ENCODE data around the gene BEST1. TPM values are rescaled to one million over a fixed set of nuclear protein-coding genes. Genes with fewer than 3 reads are reported as not detected.

BEST1 gene
- total RNA-seq (2021): 0.17 to 0.32 TPM (median 0.21 TPM) in 3 replicates
- Bru-seq, nascent RNA: percentile 17 among the genes with signal in this experiment
- long read RNA-seq, experiment 1: 0 reads
- long read RNA-seq, experiment 2, partial matches to known transcripts: 0 of 1 reads
- long read RNA-seq, experiment 2, other reads (novel, unspliced or antisense): 1 of 1 reads
- long read RNA-seq, experiment 3: 0 reads

DNA sequence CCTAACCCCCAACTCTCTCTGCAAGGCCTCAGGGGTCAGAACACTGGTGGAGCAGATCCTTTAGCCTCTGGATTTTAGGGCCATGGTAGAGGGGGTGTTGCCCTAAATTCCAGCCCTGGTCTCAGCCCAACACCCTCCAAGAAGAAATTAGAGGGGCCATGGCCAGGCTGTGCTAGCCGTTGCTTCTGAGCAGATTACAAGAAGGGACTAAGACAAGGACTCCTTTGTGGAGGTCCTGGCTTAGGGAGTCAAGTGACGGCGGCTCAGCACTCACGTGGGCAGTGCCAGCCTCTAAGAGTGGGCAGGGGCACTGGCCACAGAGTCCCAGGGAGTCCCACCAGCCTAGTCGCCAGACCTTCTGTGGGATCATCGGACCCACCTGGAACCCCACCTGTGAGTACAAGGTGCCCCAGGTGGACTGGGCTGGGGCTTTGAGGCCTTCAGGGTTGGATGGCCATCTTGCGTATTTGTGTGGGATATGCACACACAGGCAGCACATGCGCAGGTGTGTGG is at the start of gene BEST1:
TSS of gene BEST1 (plus strand) at position 317 of the 513 bp plus-strand sequence. CDS start 1,456 bp downstream, outside the sequence.
- TF ChIP-seq JAZF1 (CRISPR knock-in tag; IDR thresholded peaks at IDR 0.05) (no peak), NFYB (CRISPR knock-in tag; conservative IDR thresholded peaks at IDR 0.05; ENCODE audit: low read depth) (no peak), MXD4 (CRISPR knock-in tag; IDR thresholded peaks at IDR 0.05; ENCODE audit: borderline replicate concordance) (no peak), STAT6 (CRISPR knock-in tag; conservative IDR thresholded peaks at IDR 0.05; ENCODE audit: low read depth) (no peak), ZNF317 (CRISPR knock-in tag; IDR thresholded peaks at IDR 0.05; ENCODE audit: borderline replicate concordance, low read depth) (no peak), RORB (CRISPR knock-in tag; IDR thresholded peaks at IDR 0.05) (no peak), NR3C1 (CRISPR knock-in tag; conservative IDR thresholded peaks at IDR 0.05; ENCODE audit: low read depth) (no peak), ATF1 (CRISPR knock-in tag; IDR thresholded peaks at IDR 0.05) (no peak), ZNF425 (CRISPR knock-in tag; conservative IDR thresholded peaks at IDR 0.05) (no peak), TCF7 (CRISPR knock-in tag; IDR thresholded peaks at IDR 0.05; ENCODE audit: low read depth) (no peak), ZNF232 (CRISPR knock-in tag; IDR thresholded peaks at IDR 0.05) (no peak), OVOL2 (CRISPR knock-in tag; IDR thresholded peaks at IDR 0.05; ENCODE audit: borderline replicate concordance) (no peak)
- TF ChIP-seq, protein P1, sequence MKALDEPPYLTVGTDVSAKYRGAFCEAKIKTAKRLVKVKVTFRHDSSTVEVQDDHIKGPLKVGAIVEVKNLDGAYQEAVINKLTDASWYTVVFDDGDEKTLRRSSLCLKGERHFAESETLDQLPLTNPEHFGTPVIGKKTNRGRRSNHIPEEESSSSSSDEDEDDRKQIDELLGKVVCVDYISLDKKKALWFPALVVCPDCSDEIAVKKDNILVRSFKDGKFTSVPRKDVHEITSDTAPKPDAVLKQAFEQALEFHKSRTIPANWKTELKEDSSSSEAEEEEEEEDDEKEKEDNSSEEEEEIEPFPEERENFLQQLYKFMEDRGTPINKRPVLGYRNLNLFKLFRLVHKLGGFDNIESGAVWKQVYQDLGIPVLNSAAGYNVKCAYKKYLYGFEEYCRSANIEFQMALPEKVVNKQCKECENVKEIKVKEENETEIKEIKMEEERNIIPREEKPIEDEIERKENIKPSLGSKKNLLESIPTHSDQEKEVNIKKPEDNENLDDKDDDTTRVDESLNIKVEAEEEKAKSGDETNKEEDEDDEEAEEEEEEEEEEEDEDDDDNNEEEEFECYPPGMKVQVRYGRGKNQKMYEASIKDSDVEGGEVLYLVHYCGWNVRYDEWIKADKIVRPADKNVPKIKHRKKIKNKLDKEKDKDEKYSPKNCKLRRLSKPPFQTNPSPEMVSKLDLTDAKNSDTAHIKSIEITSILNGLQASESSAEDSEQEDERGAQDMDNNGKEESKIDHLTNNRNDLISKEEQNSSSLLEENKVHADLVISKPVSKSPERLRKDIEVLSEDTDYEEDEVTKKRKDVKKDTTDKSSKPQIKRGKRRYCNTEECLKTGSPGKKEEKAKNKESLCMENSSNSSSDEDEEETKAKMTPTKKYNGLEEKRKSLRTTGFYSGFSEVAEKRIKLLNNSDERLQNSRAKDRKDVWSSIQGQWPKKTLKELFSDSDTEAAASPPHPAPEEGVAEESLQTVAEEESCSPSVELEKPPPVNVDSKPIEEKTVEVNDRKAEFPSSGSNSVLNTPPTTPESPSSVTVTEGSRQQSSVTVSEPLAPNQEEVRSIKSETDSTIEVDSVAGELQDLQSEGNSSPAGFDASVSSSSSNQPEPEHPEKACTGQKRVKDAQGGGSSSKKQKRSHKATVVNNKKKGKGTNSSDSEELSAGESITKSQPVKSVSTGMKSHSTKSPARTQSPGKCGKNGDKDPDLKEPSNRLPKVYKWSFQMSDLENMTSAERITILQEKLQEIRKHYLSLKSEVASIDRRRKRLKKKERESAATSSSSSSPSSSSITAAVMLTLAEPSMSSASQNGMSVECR (CRISPR knock-in tag; IDR thresholded peaks at IDR 0.05; ENCODE audit: borderline replicate concordance): no peak
- Mint-ChIP-seq H3K27me3 (ENCODE audit: low read depth) (peaks cover 15% of the 10 kb centered on the region), H3K36me3 (no peaks in the 10 kb centered on the region), H3K27ac (no peak within 1 kb of the TSS), H3K9me3 (no peaks in the 10 kb centered on the region), H3K4me1 (peaks cover 7% of the 10 kb centered on the region), H3K4me3 (no peak within 1 kb of the TSS)
- no peak for ATAC-seq
- ChIA-PET CTCF (interaction anchor here (0.6 to 10.3 kb wide), 16 partner anchors 10 to 158 kb away, joined by 3 to 685 read pairs (median 4); no protein-coding TSS in a partner anchor), POLR2A (interaction anchor here (0.7 to 2.5 kb wide), 12 partner anchors 9 to 132 kb away, joined by 3 to 26 read pairs (median 8); partner anchors contain the start of genes FTH1 and RAB3IL1)
- no peak for DNase-seq (ENCODE audit: low spot score)

DNA sequence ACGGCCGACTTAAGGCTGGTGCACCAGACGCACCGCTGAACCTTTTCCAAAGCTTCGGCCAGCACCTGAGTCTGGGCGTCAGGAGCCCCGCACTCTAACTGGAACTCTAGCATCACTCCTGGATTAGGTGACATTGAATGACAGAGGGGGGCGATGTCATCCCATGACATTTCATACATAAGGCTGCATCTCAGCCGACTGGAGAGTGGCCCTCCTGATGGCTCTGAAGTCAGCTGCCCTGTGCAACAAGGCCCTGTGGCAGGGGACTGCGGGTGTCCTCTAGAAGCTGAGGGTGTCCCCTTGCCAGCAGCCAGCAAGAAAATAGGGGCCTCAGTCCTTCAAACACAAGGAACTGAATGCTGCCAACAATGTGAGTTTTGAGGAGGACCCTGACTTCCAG is 48.8 kb upstream of the BEST1 start:
- Mint-ChIP-seq H3K27me3 (ENCODE audit: low read depth) (no peaks in the 10 kb centered on the region), H3K9me3 (no peaks in the 10 kb centered on the region), H3K4me1 (peaks cover 26% of the 10 kb centered on the region), H3K4me3 (no peak overlapping the region), H3K36me3 (no peaks in the 10 kb centered on the region), H3K27ac (no peak overlapping the region; the same call in 1 of the 2 replicates)
- ATAC-seq (no peak), DNase-seq (ENCODE audit: low spot score) (no peak)
- ChIA-PET CTCF (interaction anchor here (1.1 to 10.9 kb wide), 5 partner anchors 30 to 207 kb away, joined by 3 to 685 read pairs (median 118); partner anchors contain the start of gene BEST1), POLR2A (interaction anchor here (0.8 kb wide), 1 partner anchor 46 kb away, joined by 3 read pairs; no protein-coding TSS in a partner anchor)
- TF ChIP-seq CTCF (IDR thresholded peaks at IDR 0.05) (no peak), TP53 (CRISPR knock-in tag; IDR thresholded peaks at IDR 0.05) (no peak), ZNF425 (CRISPR knock-in tag; conservative IDR thresholded peaks at IDR 0.05) (no peak), TEAD1 (CRISPR knock-in tag; IDR thresholded peaks at IDR 0.05) (no peak), JAZF1 (CRISPR knock-in tag; IDR thresholded peaks at IDR 0.05) (no peak), NR3C1 (CRISPR knock-in tag; conservative IDR thresholded peaks at IDR 0.05; ENCODE audit: low read depth) (no peak), EMX1 (CRISPR knock-in tag; IDR thresholded peaks at IDR 0.05) (no peak)
- TF ChIP-seq, protein P2, sequence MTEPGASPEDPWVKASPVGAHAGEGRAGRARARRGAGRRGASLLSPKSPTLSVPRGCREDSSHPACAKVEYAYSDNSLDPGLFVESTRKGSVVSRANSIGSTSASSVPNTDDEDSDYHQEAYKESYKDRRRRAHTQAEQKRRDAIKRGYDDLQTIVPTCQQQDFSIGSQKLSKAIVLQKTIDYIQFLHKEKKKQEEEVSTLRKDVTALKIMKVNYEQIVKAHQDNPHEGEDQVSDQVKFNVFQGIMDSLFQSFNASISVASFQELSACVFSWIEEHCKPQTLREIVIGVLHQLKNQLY (CRISPR knock-in tag; IDR thresholded peaks at IDR 0.05): no peak

All from WTC11 (cell line).